Small intestine (tissue), 7 donors: ENCODE data around the gene MED8. TPM values are rescaled to one million over a fixed set of nuclear protein-coding genes. Genes with fewer than 3 reads are reported as not detected.
A peak's percentile ranks its signal among the peaks of the same experiment; 100 is the strongest.
"Not testable (repeated sequence)": the region's sequence is repeated elsewhere in the genome, so short reads cannot be mapped to it uniquely, and the experiment has no call there.

Experiments
- DNase-seq, 2 donors: peaks; one replicate each; pipeline versions ENCODE4 v3.0.0 to v3.0.0-alpha.2; 2013
- FAIRE-seq: peaks from 2 replicates; lab custom pipeline; 2012; peaks lifted over from hg19 to GRCh38; lab: Jason Lieb, UNC
- H3K27ac ChIP-seq, 3 donors: one replicate each; pipeline ENCODE4 v1.5.1; 2013; ENCODE audit warnings: low read length in 2 of 3, mild to moderate bottlenecking in 2 of 3, control low read depth in 1 of 3, inconsistent platforms in 1 of 3, low read depth in 1 of 3, moderate library complexity in 1 of 3
- H3K27me3 ChIP-seq, 3 donors: one replicate each; pipeline ENCODE4 v1.6.1; 2013; ENCODE audit warnings: low read length in 3 of 3, inconsistent platforms in 1 of 3; ENCODE audit not compliant: control insufficient read depth in 3 of 3, insufficient read depth in 3 of 3
- H3K36me3 ChIP-seq, 3 donors: one replicate each; pipeline ENCODE4 v1.6.1; 2013; ENCODE audit warnings: low read length in 3 of 3, inconsistent platforms in 1 of 3, low read depth in 1 of 3, mild to moderate bottlenecking in 1 of 3, moderate library complexity in 1 of 3; ENCODE audit not compliant: control insufficient read depth in 3 of 3, insufficient read depth in 2 of 3
- H3K4me1 ChIP-seq, 3 donors: one replicate each; pipeline ENCODE4 v1.6.1; 2013; ENCODE audit warnings: low read length in 2 of 3, inconsistent platforms in 1 of 3, low read depth in 1 of 3, mild to moderate bottlenecking in 1 of 3, moderate library complexity in 1 of 3; ENCODE audit not compliant: control insufficient read depth in 3 of 3, insufficient read depth in 2 of 3
- H3K4me3 ChIP-seq, 3 donors: one replicate each; pipeline ENCODE4 v1.5.1; 2013; ENCODE audit warnings: low read length in 3 of 3, control low read depth in 1 of 3, inconsistent platforms in 1 of 3, low read depth in 1 of 3, mild to moderate bottlenecking in 1 of 3, moderate library complexity in 1 of 3
- H3K9me3 ChIP-seq, 2 donors: one replicate each; pipeline ENCODE4 v1.6.1; 2013; ENCODE audit warnings: low read depth in 1 of 2, low read length in 1 of 2; ENCODE audit not compliant: control insufficient read depth in 2 of 2, insufficient read depth in 1 of 2
- WGBS, 3 donors: extraction: QIAGEN DNeasy Blood & Tissue Kit; methylation state at CpG; one replicate each; pipeline ENCODE4 v1.1.7; 2013; 5-methylcytosine and 5-hydroxymethylcytosine counted together
- polyA plus RNA-seq, 4 donors: library from polyadenylated mRNA; stranded (reverse) in 3 of 4; unstranded in 1 of 4; fragments of 200-250 nt in 3 of 4; fragments of 120-200 nt in 1 of 4; gene quantifications; one replicate each; pipeline versions ENCODE4 v1.2.1 to v1.2.3, GENCODE V29; 2013
- donor health status: healthy with polysubstance abuse.
- donor health status: control.
- donor health status: control.
- donor health status: Bipolar disorder and iron deficiency.
- donor health status: healthy.

The MED8 gene
- polyA plus RNA-seq, 4 donors: 36.5 to 40.3 (median 37.7) TPM

DNA sequence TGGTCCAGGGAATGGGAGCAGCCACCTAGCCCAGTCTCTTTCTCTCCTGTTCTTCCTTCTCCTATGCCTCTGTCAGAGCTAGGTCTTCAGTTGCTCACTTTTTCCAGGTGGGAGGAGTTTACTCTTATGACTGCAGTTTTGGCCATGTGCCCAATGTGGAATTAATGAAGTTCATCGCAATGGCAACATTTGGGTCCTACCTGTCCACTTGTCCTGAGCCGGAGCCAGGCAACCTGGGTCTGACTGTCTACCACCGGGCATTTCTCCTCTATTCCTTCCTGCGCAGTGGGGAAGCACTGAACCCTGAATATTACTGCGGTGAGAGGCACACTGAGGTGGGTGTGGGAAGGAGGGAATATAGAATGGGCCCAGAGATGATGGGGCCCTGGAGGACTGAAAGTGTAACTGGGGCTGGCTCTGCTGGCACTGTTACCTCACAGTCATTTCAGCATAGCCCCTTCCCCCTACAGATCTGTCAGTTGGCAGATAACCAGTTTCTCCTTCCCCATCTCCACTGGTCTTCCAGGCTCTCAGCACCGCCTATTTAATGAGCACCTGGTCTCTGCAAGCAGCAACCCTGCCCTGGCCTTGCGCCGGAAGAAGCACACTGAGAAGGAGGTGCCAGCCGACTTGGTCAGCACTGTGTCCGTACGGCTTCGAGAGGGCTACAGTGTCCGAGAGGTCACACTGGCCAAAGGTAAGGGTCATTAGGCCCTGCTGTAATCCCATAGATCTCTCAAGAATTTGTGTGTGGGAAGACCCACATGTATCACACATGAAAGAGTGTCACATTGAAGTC is 30.2 kb upstream of the MED8 start:
- H3K36me3 ChIP-seq: peaks cover 27 to 80% (median 43%) of the 10 kb centered on the region in 3 donors
- no peak overlapping the region for H3K4me3 ChIP-seq
- no peak overlapping the region for H3K27ac ChIP-seq
- peaks cover 0 to 5% of the 10 kb centered on the region in 2 donors for H3K9me3 ChIP-seq
- WGBS, 3 donors: 95 to 99% (median 98%) methylated on average over 13 of the region's 13 CpGs
- no peaks in the 10 kb centered on the region for H3K4me1 ChIP-seq
- FAIRE-seq (no peak), DNase-seq (no peak)
- H3K27me3 ChIP-seq: no peaks in the 10 kb centered on the region

DNA sequence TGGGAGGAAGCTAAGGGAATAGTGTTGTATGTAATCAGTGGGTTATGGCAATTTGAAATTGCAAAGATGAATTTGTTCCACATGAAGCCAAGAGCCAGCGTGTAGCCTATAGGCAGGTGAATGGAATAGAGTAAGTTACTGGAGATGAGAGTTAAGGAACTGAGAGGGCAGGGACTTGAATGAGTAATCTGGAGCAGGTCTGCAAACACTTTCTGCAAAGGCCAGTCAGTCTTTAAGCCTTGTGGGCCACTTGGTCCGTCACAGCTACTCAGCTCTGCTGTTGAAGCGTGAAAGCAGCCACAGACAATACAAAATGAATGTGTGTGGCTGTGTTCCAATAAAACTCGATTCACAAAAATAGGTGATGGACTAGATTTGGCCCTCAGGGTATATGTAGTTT is 29.3 kb upstream of the MED8 start:
- DNase-seq (no peak), FAIRE-seq (no peak)
- peaks cover 27 to 71% (median 41%) of the 10 kb centered on the region in 3 donors for H3K36me3 ChIP-seq
- H3K9me3 ChIP-seq: peaks cover 0 to 5% of the 10 kb centered on the region in 2 donors
- 83 to 87% (median 86%) methylated on average over 4 of the region's 4 CpGs for WGBS, 3 donors
- no peaks in the 10 kb centered on the region for H3K27me3 ChIP-seq
- no peak overlapping the region for H3K4me3 ChIP-seq
- H3K27ac ChIP-seq: no peak overlapping the region
- H3K4me1 ChIP-seq: no peaks in the 10 kb centered on the region

DNA sequence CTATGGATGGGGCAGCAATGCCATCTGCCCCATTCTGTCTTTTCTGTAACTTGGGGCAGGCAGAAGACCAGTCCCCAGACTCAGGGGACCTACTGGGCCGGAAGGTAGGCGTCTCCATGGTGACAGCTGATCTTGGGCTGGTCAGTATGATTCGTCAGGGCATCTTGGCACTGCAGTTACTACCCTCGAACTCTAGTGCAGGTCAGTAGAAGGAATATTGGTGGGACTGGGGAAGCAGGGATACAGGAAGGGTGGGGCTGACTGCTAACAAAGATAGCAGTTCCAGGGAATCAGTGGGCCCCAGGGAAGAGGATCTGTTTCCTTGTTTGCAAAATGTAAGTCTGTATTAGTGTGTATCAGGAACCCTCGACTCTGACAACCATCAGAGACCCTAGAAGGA is 26.3 kb upstream of the MED8 start:
- WGBS, 3 donors: 80 to 84% (median 82%) methylated on average over 5 of the region's 5 CpGs
- no peaks in the 10 kb centered on the region for H3K27me3 ChIP-seq
- FAIRE-seq (no peak), DNase-seq (no peak)
- H3K4me3 ChIP-seq: no peak overlapping the region
- H3K9me3 ChIP-seq: no peaks in the 10 kb centered on the region
- H3K27ac ChIP-seq: no peak overlapping the region
- no peaks in the 10 kb centered on the region for H3K4me1 ChIP-seq
- peaks cover 17 to 52% (median 33%) of the 10 kb centered on the region in 3 donors for H3K36me3 ChIP-seq

DNA sequence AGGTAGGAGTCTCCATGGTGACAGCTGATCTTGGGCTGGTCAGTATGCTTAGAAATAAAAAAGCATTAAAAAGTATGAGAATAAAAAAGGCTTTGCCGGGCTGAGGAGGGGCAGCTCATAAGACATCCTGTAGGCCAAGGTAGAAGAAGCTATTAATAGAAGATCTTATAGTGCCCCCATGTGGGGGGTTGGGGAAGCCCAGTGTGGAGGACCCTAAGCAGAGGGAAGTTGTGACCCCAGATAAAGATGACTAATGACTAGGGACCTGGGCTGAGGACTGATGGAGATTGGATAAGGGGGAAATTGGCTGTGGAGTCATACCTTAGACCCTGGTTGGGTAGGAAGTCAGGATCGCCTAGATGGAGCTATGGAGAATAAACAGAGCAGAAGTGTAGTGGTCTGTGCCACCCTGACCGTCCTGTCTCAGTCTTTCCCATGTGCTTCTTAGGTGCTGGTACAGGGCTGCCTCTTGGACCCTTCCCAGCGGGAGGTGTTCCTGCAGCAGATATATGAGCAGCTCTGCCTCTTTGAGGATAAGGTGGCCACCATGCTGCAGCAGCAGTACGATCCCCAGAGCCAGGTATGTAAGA is 25.1 kb upstream of the MED8 start:
- no peaks in the 10 kb centered on the region for H3K4me1 ChIP-seq
- peaks cover 9 to 42% (median 22%) of the 10 kb centered on the region in 3 donors for H3K36me3 ChIP-seq

DNA sequence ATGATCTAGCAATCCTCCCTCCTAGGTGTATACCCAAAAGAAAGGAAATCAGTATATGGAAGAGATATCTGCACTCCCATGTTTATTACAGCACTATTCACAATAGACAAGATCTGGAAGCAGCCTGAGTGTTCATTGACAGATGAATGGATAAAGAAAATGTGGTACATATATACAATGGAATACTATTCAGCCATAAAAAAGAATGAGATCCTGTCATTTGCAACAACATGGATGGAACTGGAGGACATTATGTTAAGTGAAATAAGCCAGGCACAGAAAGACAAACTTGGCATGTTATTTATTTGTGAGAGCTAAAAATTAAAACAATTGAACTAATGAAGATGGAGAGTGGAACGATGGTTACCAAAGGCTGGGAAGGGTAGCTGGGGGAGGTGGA is 23.8 kb upstream of the MED8 start:
- H3K9me3 ChIP-seq, DNase-seq, H3K27ac ChIP-seq, FAIRE-seq, H3K4me3 ChIP-seq, H3K27me3 ChIP-seq, H3K4me1 ChIP-seq: not testable (repeated sequence)
- 95 to 97% (median 96%) methylated on average over 1 of the region's 1 CpG for WGBS, 3 donors
- H3K36me3 ChIP-seq: peaks cover 2 to 34% (median 15%) of the 10 kb centered on the region in 3 donors

More for the DNA sequence above, 25.1 kb upstream of the MED8 start:
- H3K4me3 ChIP-seq: no peak overlapping the region
- no peaks in the 10 kb centered on the region for H3K27me3 ChIP-seq
- no peak overlapping the region for H3K27ac ChIP-seq
- WGBS, 3 donors: 82 to 92% (median 92%) methylated on average over 5 of the region's 5 CpGs
- DNase-seq: peak; percentile 61 to 69
- H3K9me3 ChIP-seq: no peaks in the 10 kb centered on the region
- FAIRE-seq: no peak

DNA sequence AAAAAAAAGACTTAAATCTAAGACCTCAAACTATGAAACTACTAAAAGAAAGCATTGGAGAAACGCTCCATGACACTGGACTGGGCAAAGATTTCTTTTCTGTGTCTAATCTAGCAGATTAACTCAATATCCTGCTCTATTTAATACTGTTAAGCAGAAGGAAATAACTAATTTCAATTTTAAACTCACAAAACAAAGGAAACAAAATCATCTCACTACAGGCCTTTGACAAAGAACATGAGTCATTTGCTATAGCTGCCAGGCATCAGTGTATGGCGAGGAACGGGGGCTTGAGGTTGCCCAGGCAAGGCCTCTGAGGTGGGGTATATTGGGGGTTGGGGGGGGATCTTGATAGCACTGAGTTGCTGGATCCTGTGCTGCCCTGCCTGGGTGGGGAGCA is 21.0 kb upstream of the MED8 start:
- DNase-seq (no peak), FAIRE-seq (no peak)
- no peaks in the 10 kb centered on the region for H3K9me3 ChIP-seq
- WGBS, 3 donors: 84 to 94% (median 92%) methylated on average over 3 of the region's 3 CpGs
- peaks cover 6 to 38% (median 8%) of the 10 kb centered on the region in 3 donors for H3K36me3 ChIP-seq
- H3K4me3 ChIP-seq: no peak overlapping the region
- peaks cover 0 to 14% (median under 1%) of the 10 kb centered on the region in 3 donors for H3K4me1 ChIP-seq
- H3K27ac ChIP-seq: no peak overlapping the region
- H3K27me3 ChIP-seq: no peaks in the 10 kb centered on the region

DNA sequence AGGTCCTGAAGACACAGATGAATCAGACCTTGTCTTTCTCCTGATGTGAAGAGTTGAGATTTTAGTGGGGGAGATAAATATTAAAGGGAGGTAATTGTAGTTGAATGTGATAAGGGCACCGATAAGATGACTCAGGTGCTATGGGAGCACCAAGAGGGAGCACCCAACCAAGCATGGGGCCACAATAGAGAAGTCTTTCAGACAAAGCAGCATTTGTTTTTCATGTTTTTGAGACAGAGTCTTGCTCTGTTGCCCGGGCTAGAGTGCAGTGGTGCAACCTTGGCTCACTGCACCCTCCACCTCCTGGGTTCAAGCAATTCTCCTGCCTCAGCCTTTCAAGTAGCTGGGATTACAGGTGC is 16.3 kb upstream of the MED8 start:
- FAIRE-seq: no peak
- Histone ChIP-seq H3K9me3 (no peaks in the 10 kb centered on the region), H3K4me1 (peaks cover 3 to 20% (median 5%) of the 10 kb centered on the region in 3 donors), H3K4me3 (no peak overlapping the region), H3K27ac (peak overlapping the region in 1 of 3 donors; percentile 19), H3K27me3 (no peaks in the 10 kb centered on the region), H3K36me3 (peaks cover 14 to 44% (median 16%) of the 10 kb centered on the region in 3 donors)
- peak in 1 of 2 donors; percentile 12 for DNase-seq
- 31 to 68% (median 50%) methylated on average over 2 of the region's 2 CpGs for WGBS, 3 donors

DNA sequence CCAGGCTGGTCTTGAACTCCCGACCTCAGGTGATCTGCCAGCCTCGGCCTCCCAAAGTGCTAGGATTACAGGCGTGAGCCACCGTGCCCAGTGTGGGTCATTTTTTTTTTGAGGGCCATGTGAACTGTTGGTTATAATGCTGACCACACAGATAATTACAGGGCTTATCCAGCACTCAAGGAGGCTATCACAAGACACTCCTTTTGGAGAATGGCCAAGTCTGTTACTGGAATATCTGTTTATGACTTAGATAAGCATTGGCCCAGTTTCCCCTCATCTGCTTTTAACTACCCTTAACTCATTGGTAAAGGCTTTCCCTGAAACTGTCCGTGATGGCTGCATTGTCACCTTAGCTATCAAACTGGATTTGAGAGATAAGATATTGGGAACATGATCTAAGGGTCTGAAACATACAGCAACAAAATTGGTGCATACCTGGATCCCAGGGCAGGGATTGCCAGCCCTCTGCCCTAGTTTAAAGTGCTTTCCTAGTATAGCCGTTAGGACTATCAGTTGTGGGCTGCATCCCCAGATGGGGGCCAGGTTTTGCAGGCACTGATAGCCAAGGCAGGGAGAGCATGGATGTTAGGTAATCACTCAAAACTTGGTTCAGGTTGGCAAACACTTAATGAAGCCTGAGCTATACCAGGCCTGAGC is 15.7 kb upstream of the MED8 start:
- no peak overlapping the region for H3K4me3 ChIP-seq
- peaks cover 3 to 20% (median 5%) of the 10 kb centered on the region in 3 donors for H3K4me1 ChIP-seq
- DNase-seq: peak; percentile 84 to 85
- peak overlapping the region in 1 of 3 donors; percentile 19 for H3K27ac ChIP-seq
- H3K9me3 ChIP-seq: no peaks in the 10 kb centered on the region
- WGBS, 3 donors: 30 to 61% (median 55%) methylated on average over 6 of the region's 6 CpGs
- no peaks in the 10 kb centered on the region for H3K27me3 ChIP-seq
- FAIRE-seq: no peak
- H3K36me3 ChIP-seq: peaks cover 14 to 44% (median 16%) of the 10 kb centered on the region in 3 donors
